Posterior vena cava (tissue), 2 donors: ENCODE data around the gene SEPTIN12. TPM values are rescaled to one million over a fixed set of nuclear protein-coding genes. Genes with fewer than 3 reads are reported as not detected.
A peak's percentile ranks its signal among the peaks of the same experiment; 100 is the strongest.

Experiments
- DNase-seq: peaks from one replicate; pipeline ENCODE4 v3.0.0-alpha.2; 2020; ENCODE audit warnings: low spot score
- intact Hi-C, 2 donors: fragments of 100-400 bp; cut with DNase I; formaldehyde crosslinking; loops; one replicate each; pipeline versions ENCODE4 v1.14.1 to v1.14.2; 2022 to 2023
- total RNA-seq, 2 donors: library from RNA; stranded (reverse); fragmentation: NEBNext Ultra II Directional; extraction: Animal tissue kit (Norgen Biotek cat#: 25700); gene quantifications; one replicate each; pipeline ENCODE4 v1.2.1, GENCODE V29; 2021
- donor health status: DM: yes; HTN: yes; CAD: no.
- donor health status: DM: yes; HTN: yes; CAD: no.

SEPTIN12 gene
- total RNA-seq, 2 donors from 2014 or later: not detected

DNA sequence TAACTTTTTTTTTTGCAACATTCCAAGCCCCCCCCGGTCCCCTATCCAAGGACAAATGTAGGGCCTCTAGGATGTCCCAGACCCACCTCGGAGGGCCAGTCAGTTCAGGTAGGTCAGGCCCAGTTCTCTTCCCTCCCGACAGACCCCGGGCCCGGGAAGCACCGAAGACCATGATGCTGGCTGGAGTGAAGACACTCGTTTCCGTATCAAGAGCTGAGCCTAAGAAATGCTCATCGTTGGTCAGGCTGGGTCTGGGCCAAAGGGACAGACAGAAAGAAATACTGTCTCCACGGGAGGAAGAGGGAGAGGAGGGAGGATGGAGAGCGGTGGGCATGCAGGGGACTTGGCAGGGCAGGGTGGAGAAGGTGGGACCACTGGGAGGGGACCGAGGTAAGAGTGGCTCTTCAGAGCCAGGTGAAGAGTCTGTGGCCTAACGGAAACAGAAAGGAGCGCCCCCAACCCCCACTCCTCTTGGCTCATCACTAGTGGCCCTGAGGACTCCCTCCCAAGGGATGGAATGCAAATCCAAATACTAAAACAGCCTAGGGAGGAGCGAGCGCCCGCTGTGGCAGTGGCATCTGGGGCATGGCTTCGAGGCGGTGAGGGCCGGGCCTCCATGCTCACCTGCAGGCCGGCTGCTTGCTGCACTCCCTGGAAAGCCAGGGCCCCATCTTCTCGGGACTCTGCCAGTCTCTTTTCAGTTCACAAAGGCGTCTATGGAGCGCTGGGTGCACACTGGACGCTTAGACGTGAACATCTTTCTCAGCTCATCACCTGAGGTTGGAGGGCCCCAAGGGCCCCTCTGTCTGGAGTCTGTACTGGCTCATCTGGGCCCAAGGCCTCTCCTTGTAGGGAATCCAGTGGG, 16.0 kb upstream of the SEPTIN12 start:
- no peak for DNase-seq
- intact Hi-C loops: no loop called here

DNA sequence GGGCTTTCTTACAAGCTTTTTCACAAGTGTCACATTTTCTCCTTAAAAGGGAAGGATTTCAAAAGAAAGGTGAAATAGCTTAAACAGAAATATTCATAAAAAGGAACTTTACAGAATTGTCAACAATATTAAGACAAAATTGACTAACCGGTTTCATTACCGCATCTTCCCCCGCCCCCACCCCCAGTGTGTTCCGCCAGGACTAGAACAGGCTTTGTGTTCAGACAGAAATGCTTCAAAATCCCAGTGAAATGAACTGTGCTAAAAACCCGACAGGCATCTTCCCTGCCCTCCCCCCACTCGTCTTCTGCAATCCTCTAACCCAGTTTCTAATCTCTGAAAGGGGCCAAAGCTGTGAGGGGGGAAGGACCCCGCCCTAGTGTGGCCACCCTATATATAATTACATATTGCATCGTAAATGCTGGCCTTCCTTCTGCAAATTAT, 15.3 kb upstream of the SEPTIN12 start:
- DNase-seq: no peak
- intact Hi-C loops: no loop called here

DNA sequence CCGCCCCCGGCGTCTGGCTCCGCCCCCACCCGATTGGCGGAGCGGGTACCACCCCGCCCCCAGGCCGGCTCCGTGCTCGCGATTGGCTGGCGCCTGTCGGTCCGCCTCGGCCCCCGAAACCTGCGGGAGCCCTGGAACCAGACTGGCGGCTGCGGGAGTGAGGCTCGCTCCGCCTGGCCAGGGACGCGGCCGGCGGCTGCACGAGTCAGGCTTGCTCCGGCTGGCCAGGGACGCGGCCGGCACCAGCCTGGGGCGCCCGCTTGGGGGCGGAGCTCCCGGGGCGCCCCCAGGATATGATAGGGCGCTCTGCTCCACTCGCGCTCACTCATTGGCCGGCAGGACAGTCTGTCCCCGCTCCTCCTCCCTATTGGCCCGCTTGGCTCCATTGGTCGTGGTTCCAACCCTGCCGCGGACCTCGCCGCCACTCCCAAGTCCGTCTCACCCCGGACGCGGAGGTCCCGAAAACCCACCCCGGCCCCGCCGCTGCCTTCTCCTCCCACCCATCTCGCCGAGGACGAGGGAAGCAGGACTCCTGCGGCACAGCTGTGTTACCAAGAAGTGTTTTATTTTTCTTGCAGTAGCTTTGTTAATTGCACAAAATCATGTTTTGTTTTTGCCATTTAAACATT, 14.6 kb upstream of the SEPTIN12 start:
- intact Hi-C loops: no loop called here
- DNase-seq: peak; percentile 97

DNA sequence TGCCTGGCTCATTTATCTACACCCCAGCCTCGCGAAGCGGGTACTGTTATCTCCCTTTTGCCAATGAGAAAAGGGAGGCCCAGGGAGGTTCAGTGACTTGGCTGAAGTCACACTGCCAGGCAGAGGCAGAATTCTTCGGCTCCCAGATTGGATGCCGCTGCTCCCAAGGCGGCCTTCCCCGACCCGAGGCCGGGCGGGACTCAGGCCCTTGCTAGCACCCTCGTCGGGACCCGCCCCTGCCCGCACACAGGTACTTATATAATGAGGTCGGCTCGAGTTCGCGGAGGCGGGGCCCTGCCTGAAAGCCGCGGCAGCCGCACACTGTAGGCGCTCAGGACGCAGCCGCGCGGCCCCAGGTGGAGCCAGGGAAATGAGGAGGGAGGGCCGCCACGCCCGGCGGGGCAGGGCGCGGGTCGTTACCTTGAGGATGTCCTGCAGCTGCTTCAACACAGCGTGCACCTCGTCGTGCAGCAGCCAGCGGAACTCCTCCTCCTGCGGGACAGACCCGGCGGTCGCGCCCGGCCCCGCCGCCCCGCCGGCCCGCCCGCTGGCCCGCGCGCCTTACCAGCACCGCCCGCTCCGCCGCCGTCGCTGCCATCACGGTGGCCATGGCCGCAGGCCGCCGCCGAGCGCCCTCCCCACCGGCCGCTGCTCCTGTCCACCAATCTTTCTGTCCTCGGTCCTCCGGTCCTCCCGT, 14.0 kb upstream of the SEPTIN12 start, which contains the start of gene ROGDI:
ROGDI (minus strand) TSS at position 672 of the 697 bp plus-strand sequence; CDS start at position 610, 62 bp downstream.
- peak; percentile 91 for DNase-seq
- intact Hi-C loops: no loop called here

DNA sequence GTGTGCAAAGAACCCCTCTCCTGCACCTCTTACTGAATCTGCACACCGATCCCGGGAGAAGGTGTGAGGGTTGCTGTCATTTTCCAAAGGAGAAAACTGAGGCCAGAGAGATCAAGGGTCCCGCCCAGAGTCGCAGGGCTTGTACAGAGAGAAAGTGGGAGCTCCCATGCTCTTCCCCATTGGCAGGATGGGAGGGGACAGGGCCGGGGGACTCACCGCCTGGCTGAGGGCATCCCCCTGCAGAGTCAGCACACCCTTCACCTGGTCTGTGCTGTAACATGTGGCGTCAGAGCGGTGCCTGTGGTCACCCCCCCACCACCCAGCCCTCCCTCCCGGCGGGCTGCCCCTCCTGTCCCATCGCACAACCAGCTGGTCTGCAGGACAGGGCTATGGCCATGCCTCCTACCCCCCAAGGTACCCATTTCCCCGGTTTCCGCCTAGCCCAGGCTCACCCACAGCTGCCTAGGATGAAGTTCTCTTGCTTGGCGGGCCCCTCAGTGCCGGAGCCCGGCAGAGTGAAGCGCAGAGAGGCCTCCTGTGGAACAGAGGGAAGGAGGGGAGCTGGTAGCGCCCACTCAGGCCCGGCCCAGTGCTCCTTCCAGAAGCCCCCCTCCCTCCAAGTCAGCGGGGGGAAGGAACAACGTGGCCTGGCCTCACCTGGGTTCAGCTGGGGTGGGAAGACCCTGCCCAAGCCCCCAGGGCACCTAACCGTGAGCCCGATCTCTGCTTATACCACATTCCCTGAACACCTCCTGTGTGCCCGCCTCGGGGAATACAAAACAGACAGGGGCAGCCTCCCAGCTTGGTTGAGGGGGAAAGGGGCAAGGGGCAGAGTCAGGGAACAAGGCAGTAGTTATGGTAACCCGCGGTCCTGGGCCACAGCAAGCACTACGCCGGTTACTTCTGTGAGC, 13.2 kb upstream of the SEPTIN12 start:
- no peak for DNase-seq
- intact Hi-C loops: no loop called here

DNA sequence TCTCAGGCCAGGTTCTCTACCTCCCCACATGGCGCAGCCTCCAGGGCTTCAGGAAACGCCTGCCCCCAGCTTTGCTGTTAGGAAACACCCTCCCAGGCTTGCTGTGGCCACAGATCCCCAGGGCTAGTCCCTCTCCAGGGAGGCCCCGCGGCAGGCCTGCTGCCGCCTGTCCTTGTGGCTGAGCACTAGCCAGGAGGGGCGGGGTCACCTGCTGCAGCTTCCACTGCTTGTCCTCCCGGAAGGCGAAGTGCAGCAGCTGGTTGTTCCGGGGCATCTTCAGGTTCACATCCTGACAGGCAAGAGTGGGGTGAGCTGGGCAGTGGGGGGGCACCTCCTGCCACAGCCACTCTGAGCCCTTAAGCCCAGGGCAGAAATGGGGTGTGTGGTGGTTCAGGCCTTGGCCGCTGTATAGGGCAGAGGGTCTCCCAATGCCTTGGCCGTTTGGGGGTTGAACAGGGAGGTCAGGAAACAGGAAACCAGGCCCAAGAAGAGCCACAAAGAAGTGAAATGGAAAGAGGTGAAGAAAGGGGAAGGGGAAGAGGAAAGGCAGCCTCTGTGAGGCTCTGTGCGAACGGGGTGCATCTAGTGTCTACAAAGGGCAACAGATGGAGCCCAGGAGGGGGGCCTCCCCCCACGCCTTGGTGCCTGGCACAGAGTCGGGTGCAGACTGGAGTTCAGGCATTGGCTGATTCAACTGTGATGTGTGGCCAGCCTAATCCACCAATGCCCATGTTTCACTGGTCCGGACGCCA, 12.3 kb upstream of the SEPTIN12 start:
- intact Hi-C loops: no loop called here
- no peak for DNase-seq

DNA sequence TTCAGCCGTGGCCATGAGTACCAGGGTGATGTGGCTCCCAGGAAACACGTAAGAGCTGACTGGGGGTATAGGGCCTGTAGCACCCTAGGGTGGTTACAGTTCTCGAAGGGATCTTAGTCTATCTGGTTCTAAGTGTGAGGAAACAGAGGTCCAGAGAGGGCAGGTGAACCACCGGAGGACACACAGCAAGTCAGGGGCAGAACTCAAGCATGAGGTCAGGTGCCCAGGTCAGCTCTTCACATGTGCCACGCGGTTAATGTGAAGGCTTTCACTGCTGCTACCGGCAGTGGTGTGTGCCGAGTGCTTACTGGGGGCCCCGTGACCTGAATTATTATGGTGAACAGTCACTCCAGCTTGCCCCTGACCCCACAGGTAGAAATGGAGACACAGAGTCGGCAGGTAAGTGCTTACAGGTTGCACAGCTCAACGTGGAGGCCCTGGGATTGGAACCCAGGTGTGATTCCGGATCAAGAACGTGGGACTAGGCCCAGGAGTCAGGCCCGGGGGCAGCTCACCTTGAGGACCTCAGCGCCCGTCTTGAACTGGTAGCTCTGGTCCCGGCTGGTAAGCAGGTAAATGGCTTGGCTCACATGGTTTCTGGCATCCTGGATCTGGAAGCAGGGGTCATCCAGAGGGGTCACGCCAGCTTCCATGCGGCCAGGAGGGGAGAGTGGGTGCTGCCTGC, 11.2 kb upstream of the SEPTIN12 start:
- intact Hi-C loops: no loop called here
- no peak for DNase-seq

DNA sequence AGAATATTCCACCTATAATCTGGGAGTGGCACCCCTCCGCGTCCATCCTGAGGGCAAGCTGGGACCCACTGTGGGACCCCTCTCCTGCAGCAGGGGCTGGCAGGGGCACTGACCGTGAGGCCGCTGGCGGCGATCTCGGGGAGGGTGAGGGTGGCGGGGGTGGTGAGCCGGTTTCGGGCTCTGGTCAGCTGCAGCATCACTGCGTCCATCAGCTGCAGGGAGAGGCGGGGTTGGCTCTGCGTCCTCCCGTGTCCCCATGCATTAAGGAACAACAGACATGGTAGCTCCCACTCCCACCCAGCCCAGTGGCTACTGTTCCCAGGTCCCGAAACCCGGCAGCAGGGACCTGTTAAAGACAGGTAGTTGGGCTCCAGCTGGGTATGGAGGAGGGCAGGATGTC, 10.3 kb upstream of the SEPTIN12 start:
- intact Hi-C loops: no loop called here
- DNase-seq: no peak

DNA sequence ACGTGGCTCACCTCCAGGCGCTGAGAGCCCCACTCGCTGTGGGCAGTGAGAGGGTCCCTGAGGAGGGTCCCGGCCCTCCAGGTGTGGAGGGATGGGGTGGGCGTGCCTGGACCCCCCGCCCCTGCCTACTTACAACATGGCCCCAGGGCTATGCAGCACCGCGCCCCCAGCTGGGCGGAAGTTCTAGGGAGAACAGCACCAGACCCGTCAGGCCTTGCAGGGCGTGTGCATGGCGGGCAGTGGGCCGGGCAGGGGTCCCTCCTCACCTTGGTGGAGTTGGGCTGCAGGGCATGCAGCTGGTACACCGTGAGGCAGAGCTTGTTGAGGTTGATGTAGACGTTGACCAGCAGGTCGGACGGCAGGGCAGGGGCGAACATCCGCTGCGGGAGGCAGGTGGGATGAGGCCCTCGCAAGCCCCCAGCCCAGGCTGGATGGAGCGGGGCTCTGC, 9.7 kb upstream of the SEPTIN12 start:
- intact Hi-C loops: no loop called here
- no peak for DNase-seq

DNA sequence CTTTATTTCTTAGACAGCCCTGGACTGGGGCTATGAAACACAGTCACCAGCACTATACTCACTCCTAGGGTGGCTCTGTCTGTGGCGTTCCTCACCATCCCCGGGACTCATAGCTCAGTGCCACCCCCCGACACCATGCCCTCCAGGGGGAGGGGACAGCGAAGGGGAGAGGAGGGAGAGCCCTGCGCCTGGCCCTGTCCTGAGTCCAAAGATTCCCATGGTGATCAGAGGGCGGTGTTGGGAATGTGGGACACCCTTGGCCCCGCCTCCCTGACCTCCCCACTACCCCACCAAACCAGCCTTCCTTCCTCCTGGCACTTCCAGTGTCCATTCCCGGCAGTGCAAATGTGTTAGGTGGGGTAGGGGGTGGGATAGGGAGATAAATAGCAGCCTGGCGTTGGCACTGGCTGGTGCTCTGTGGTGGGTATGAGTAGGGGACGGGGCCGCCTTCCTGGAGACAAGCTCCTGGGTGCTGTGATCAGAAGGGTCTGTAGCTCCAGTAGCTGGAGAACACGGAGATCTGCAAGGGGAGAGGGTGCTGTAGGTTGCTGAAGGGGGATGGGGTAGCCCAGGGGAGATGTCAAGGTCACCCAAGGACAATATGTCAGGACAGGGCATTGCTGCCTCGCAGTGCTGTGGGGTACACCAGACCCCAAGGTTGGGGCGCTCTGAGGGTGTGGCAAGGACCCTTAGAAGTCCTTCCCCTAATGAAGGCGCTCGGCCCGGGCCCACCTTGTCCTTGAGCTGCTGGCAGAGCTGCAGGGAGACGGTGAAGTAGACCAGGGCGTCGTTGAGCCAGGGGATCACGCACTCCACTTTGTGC, 9.0 kb upstream of the SEPTIN12 start:
- intact Hi-C loops: no loop called here
- no peak for DNase-seq

DNA sequence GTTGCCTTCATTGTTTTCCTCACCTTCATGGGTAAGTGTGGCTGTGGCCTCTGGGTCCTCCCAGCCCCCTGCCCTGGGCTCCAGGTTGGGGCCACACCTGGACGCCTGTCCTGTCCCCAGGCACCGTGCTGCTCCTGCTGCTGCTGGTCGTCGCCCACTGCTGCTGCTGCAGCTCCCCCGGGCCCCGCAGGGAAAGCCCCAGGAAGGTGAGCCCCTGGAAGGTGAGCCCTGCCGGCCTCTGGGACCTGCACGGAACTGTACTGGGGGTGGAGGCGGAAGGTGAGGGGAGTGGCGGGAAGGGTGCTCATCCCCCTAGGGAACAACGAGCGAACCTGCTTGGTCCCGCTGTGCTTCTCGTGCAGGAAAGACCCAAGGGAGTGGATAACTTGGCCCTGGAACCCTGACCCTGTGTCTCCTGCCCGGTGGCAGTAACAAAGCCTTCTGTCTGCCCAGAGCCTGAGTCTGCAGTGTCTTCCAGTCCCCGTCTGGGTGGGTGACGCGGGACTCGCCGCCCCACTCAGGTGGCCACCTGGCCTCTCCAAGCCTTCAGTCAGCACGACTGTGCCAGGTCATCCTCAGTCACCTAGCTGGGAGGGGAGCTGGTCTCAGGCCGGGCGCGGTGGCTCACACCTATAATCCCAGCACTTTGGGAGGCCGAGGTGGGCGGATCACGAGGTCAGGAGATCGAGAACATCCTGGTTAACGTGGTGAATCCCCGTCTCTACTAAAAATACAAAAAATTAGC, 7.9 kb upstream of the SEPTIN12 start:
- intact Hi-C loops: no loop called here
- no peak for DNase-seq

DNA sequence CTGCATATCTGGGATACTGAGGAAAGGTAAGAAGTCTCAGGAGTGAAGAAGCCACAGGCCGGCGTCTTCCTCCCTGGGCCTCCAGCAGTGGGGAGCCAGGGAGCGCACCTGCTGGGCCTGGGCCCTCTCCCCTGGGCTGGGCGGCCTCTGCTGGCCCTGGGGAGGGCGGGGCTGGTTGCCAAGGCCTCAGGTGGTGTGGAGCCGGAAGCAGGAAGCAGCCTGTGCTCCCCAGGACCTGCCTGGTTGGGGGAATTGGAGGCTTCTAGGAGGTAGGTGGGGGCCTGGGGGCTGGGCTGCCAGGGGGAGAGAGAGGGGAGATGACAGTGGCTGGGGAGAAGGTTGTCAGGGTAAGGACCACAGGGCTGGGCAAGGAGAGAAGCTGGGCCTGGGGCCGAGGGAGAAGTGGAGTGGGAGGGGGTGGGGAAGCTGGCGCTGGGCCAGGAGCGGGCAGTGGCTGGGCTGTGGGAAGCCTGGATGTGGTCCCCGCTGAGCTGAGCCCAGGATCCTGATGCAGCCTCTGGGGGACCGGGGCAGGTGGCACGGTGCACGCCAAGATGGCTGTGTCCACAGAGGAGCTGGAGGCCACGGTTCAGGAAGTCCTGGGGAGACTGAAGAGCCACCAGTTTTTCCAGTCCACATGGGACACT, 7.2 kb upstream of the SEPTIN12 start, which contains the start of gene SMIM22:
SMIM22 (plus strand) TSS at position 189 of the 647 bp plus-strand sequence; CDS start at position 555, 366 bp downstream.
- intact Hi-C loops: no loop called here
- DNase-seq: no peak

DNA sequence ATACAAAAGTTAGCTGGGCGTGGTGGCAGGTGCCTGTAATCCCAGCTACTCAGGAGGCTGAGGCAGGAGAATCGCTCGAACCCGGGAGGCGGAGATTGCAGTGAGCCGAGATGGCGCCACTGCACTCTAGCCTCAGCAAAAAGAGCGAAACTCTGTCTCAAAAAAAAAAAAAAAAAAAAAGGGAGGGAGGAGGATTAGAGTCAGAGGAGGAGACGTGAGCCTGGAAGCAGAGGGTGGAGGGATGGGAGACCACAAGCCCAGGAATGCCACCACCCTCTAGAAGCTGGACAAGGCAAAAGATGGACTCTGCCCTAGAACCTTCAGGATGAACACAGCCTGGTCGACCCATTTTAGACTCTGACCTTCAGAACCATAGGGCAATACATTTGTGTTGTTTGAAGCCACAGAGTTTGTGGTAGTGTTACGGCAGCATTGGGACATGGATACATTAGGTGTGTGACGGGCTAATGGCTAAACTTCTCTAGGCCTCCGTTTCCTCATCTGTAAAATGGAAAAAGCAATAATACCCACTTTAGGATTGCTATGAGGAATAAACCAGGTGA, 4.9 kb upstream of the SEPTIN12 start:
- intact Hi-C loops: no loop called here
- no peak for DNase-seq

DNA sequence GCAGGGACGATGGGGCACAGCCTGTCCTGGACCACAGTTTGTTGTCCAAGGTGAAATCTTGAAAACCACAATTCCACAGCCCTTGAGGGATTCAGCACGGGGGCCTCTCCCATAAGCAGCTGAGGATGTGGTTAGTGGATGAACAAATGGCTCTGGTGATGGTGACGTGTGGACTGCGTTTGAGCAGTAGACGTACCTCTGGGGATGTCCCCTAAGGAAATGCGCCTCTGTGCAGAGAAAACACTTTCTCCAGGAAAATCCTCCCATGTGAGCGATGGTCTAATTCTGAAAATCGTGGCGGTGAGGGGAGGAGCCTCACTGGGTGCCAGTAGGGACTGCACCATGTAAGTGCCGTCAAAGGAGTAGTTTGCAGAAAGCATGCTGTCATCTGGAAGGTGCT, 2.7 kb upstream of the SEPTIN12 start:
- DNase-seq: no peak
- intact Hi-C loops: no loop called here

DNA sequence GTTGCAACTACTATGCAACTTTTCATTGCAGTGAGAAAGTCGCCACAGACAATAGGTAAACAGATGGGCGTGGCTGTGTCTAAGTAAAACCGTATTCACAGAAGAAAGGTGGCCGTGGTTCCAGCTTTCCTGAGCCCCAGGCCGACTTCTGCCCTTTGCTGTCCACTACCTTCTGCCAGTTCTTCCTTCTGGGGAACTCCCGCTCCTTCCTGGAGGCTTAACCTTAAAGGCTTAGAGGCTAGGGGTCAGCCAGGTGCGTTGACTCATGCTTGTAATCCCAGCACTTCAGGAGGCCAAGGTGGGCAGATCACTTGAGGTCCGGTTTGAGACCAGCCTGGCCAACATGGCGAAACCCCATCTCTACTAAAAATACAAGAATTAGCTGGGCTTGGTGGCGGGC, 2.1 kb upstream of the SEPTIN12 start:
- intact Hi-C loops: no loop called here
- no peak for DNase-seq
